ENCODE results near the gene SRPRA. TPM values are rescaled to one million over a fixed set of nuclear protein-coding genes. Genes with fewer than 3 reads are reported as not detected.

Gene SRPRA
- total RNA-seq, 1 experiment from 2014 or later, result 64.3 TPM

- Histone ChIP-seq H2AFZ (ENCODE audit: low read length) (no peak overlapping the region), H3K27ac (ENCODE audit: insufficient read length, low read depth, low read length) (no peak overlapping the region), H2BK15ac (ENCODE audit: low read depth, low read length) (no peak overlapping the region), H2BK20ac (ENCODE audit: low read depth, low read length, poor library complexity, severe bottlenecking) (no peak overlapping the region), H4K91ac (ENCODE audit: insufficient read length, low read depth, low read length) (no peak overlapping the region), H3K4me1 (ENCODE audit: insufficient read depth, low read length) (peaks cover 3% of the 10 kb centered on the region; the same call in 1 of the 2 replicates), H2BK12ac (ENCODE audit: insufficient read length, low read depth, low read length) (no peak overlapping the region), H3K9me3 (ENCODE audit: control insufficient read depth, low read depth, low read length) (no peaks in the 10 kb centered on the region), H3K9ac (ENCODE audit: extremely low read depth, insufficient read length, low read length) (no peak overlapping the region), H2AK5ac (ENCODE audit: insufficient read length, low read length) (no peak overlapping the region), H3K23ac (ENCODE audit: insufficient read length, low read depth, low read length) (no peak overlapping the region), H4K8ac (replicated peaks; ENCODE audit: insufficient read length, low read depth, low read length) (no peak overlapping the region), H4K5ac (ENCODE audit: insufficient read length, low read depth, low read length) (no peak overlapping the region), H3K4me2 (ENCODE audit: insufficient read depth, insufficient read length, low read length) (no peak overlapping the region), H3K79me1 (ENCODE audit: insufficient read depth, low read depth, low read length, poor library complexity, severe bottlenecking) (no peaks in the 10 kb centered on the region), H3K18ac (ENCODE audit: insufficient read length, low read depth, low read length) (no peak overlapping the region), H3K4ac (ENCODE audit: low read depth, low read length) (no peak overlapping the region), H4K20me1 (ENCODE audit: control insufficient read depth, insufficient read depth, insufficient read length) (no peaks in the 10 kb centered on the region), H3T11ph (ENCODE audit: low read length) (no peak overlapping the region), H3K56ac (ENCODE audit: insufficient read length, low read depth, low read length) (no peak overlapping the region), H3K23me2 (ENCODE audit: insufficient read length, low read depth, low read length, poor library complexity, severe bottlenecking) (peaks cover 7% of the 10 kb centered on the region), H2BK120ac (ENCODE audit: low read depth, low read length, poor library complexity, severe bottlenecking) (no peak overlapping the region), H3K79me2 (ENCODE audit: insufficient read depth, low read length) (no peaks in the 10 kb centered on the region), H3K14ac (ENCODE audit: insufficient read depth, low read length) (no peak overlapping the region), H3K27me3 (ENCODE audit: insufficient read depth, low read length) (no peaks in the 10 kb centered on the region), H2BK5ac (ENCODE audit: insufficient read length, low read length) (no peak overlapping the region)
- WGBS (ENCODE audit: extremely low coverage, insufficient read length, low lambda C conversion rate), result no CpG with 5 or more reads among the region's 5 CpGs
- TF ChIP-seq CTCF (conservative IDR thresholded peaks at IDR 0.05), result peak; percentile 67
- Mint-ChIP-seq H3K4me3 (no peak overlapping the region), H3K9me3 (no peaks in the 10 kb centered on the region), H3K4me1 (peaks cover 10 to 18% of the 10 kb centered on the region in 2 experiments), H3K27me3 (ENCODE audit: low read depth) (no peaks in the 10 kb centered on the region), H3K36me3 (ENCODE audit: insufficient read depth in 1 of 3, low read depth in 3 of 3) (peaks cover 14 to 39% (median 36%) of the 10 kb centered on the region in 3 experiments; a peak in 6 of 7 replicates), H3K27ac (peak overlapping the region in 1 of 3 experiments; percentile 88; a peak in 1 of 7 replicates)
- peak; percentile 52 for DNase-seq
Measured at GRCh38 chr11:126307706-126308105, 39.0 kb upstream of the SRPRA start.
